HCT116 (cell line): ENCODE results near the gene USP3. TPM values are rescaled to one million over a fixed set of nuclear protein-coding genes. Genes with fewer than 3 reads are reported as not detected.

Experiments
- ATAC-seq: fragments of 200-7000 bp; cut with Tn5 transposase; 2 replicates; pipeline ENCODE4 v1.9.1; 2020; ENCODE audit warnings: mild to moderate bottlenecking, moderate library complexity
- BruUV-seq: library from RNA; stranded (reverse); fragments of 400-500 nt; replicated peaks from 2 replicates; lab custom pipeline; 2021; lab: Mats Ljungman, UMichigan
- CTCF ChIA-PET: fragments of 300-600 bp; sonication (Branson Sonifier 250); formaldehyde crosslinking; loops from one replicate; lab custom pipeline; 2021; ENCODE audit warnings: antibody characterized with exemption; lab: Charles Lee
- POLR2A ChIA-PET: fragments of 300-600, 350-600 bp; sonication (Branson Sonifier 250); formaldehyde crosslinking; loops from one replicate; lab custom pipeline; 2021; ENCODE audit warnings: antibody characterized with exemption; lab: Charles Lee
- RAD21 ChIA-PET, 2 experiments: fragments of 300-600 bp; sonication (Branson Sonifier 250); formaldehyde crosslinking; loops; one replicate each; lab custom pipeline; 2023; ENCODE audit warnings: low total read pairs in 2 of 2; ENCODE audit not compliant: uncharacterized antibody in 2 of 2, unreplicated experiment in 2 of 2, low non-redundant PET in 1 of 2; lab: Charles Lee
- DNase-seq: peaks from one replicate; pipeline ENCODE4 v3.0.0-alpha.2; 2010; ENCODE audit warnings: low read depth, low spot score
- H2AFZ ChIP-seq: fragments of 200-600 bp; shearing (Covaris generic), sonication (generic); 2 replicates; pipeline ENCODE4 v1.6.1; 2017; ENCODE audit warnings: low read depth, mixed run types, mixed read lengths, antibody characterized with exemption, low read length; ENCODE audit not compliant: poor library complexity, severe bottlenecking
- H3K27ac ChIP-seq: 2 replicates; pipeline ENCODE4 v1.5.1; 2012; ENCODE audit warnings: low read depth, low read length
- H3K27me3 ChIP-seq: fragments of 200-600 bp; sonication (generic); 2 replicates; pipeline ENCODE4 v1.6.1; 2016; ENCODE audit warnings: mixed run types, low read length, mixed read lengths; ENCODE audit not compliant: insufficient read depth
- H3K36me3 ChIP-seq, 2 experiments: fragments of 200-500 bp in 1 of 2; fragments of 200-600 bp in 1 of 2; sonication (Bioruptor generic) in 1 of 2; sonication (generic) in 1 of 2; 2 replicates each; pipeline versions ENCODE4 v1.5.1 to v1.6.1; 2014 to 2016; ENCODE audit warnings: low read length in 2 of 2, inconsistent platforms in 1 of 2, mixed read lengths in 1 of 2, mixed run types in 1 of 2; ENCODE audit not compliant: insufficient read depth in 2 of 2, control insufficient read depth in 1 of 2
- H3K4me1 ChIP-seq, 2 experiments: fragments of 200-600 bp in 1 of 2; sonication (generic) in 1 of 2; 2 replicates each; pipeline versions ENCODE4 v1.5.1 to v1.6.1; 2012 to 2017; ENCODE audit warnings: low read length in 2 of 2, inconsistent platforms in 1 of 2, mild to moderate bottlenecking in 1 of 2, mixed read lengths in 1 of 2, mixed run types in 1 of 2, moderate library complexity in 1 of 2; ENCODE audit not compliant: insufficient read depth in 2 of 2, control insufficient read depth in 1 of 2
- H3K4me2 ChIP-seq: fragments of 200-600 bp; sonication (generic); 2 replicates; pipeline ENCODE4 v1.6.1; 2017; ENCODE audit warnings: mixed run types, low read length, mixed read lengths
- H3K4me3 ChIP-seq, 2 experiments: fragments of 200-600 bp in 1 of 2; sonication (generic) in 1 of 2; replicated peaks in 1 of 2; 2 replicates each; pipeline ENCODE4 v1.5.1; 2011 to 2016; ENCODE audit warnings: low read length in 2 of 2, control low read depth in 1 of 2, low read depth in 1 of 2, mild to moderate bottlenecking in 1 of 2, mixed read lengths in 1 of 2, mixed run types in 1 of 2
- H3K79me2 ChIP-seq: fragments of 200-600 bp; sonication (generic); 2 replicates; pipeline ENCODE4 v1.6.1; 2017; ENCODE audit warnings: mild to moderate bottlenecking, mixed run types, low read length, moderate library complexity, mixed read lengths; ENCODE audit not compliant: insufficient read depth
- H3K9ac ChIP-seq: fragments of 200-600 bp; sonication (generic); 2 replicates; pipeline ENCODE4 v1.6.1; 2016; ENCODE audit warnings: low read length, mixed read lengths
- H3K9me2 ChIP-seq: fragments of 200-600 bp; sonication (generic), shearing (Covaris generic); 2 replicates; pipeline ENCODE4 v1.6.1; 2017; ENCODE audit warnings: mixed run types, mild to moderate bottlenecking, moderate library complexity; ENCODE audit not compliant: insufficient read depth
- H3K9me3 ChIP-seq, 2 experiments: fragments of 200-500 bp in 1 of 2; fragments of 200-600 bp in 1 of 2; sonication (Bioruptor generic) in 1 of 2; sonication (generic) in 1 of 2; 2 replicates each; pipeline ENCODE4 v1.6.1; 2014 to 2017; ENCODE audit warnings: low read length in 2 of 2, mixed read lengths in 2 of 2, inconsistent platforms in 1 of 2, low read depth in 1 of 2, mild to moderate bottlenecking in 1 of 2, mixed run types in 1 of 2, moderate library complexity in 1 of 2; ENCODE audit not compliant: control insufficient read depth in 1 of 2, insufficient read depth in 1 of 2
- H4K20me1 ChIP-seq: fragments of 200-600 bp; sonication (generic), shearing (Covaris generic); 2 replicates; pipeline ENCODE4 v1.6.1; 2017; ENCODE audit warnings: mixed run types, mild to moderate bottlenecking, moderate library complexity; ENCODE audit not compliant: insufficient read depth
- EGR1 ChIP-seq: IDR thresholded peaks from 2 replicates; pipeline ENCODE4 v1.6.1; 2012; ENCODE audit warnings: low read depth
- ELF1 ChIP-seq: IDR thresholded peaks from 2 replicates; pipeline ENCODE4 v1.6.1; 2012; ENCODE audit warnings: low read depth, borderline replicate concordance
- EZH2 ChIP-seq: fragments of 200-600 bp; sonication (generic); IDR thresholded peaks from 2 replicates; pipeline ENCODE4 v1.6.1; 2017; ENCODE audit warnings: antibody characterized with exemption, mixed run types
- JUND ChIP-seq: IDR thresholded peaks from 2 replicates; pipeline ENCODE4 v1.6.1; 2012
- POLR2A ChIP-seq: IDR thresholded peaks from 2 replicates; pipeline ENCODE4 v1.7.0; 2011; ENCODE audit warnings: borderline replicate concordance; ENCODE audit not compliant: insufficient read depth, insufficient read length; ENCODE audit errors: extremely low read depth
- POLR2AphosphoS5 ChIP-seq: IDR thresholded peaks from 2 replicates; pipeline ENCODE4 v1.6.1; 2011; ENCODE audit warnings: mild to moderate bottlenecking, low read depth, low read length, moderate library complexity
- RAD21 ChIP-seq: IDR thresholded peaks from 2 replicates; pipeline ENCODE4 v1.6.1; 2012; ENCODE audit warnings: low read depth, mild to moderate bottlenecking
- SIN3A ChIP-seq: IDR thresholded peaks from 2 replicates; pipeline ENCODE4 v1.6.1; 2012; ENCODE audit warnings: low read depth
- SP1 ChIP-seq: IDR thresholded peaks from 2 replicates; pipeline ENCODE4 v1.6.1; 2012; ENCODE audit warnings: low read depth
- SRF ChIP-seq: IDR thresholded peaks from 2 replicates; pipeline ENCODE4 v1.6.1; 2012; ENCODE audit warnings: low read depth
- ZFX ChIP-seq: fragments of 450-650 bp; IDR thresholded peaks from 2 replicates; pipeline ENCODE4 v1.6.1; 2017
- ZNF274 ChIP-seq: fragments of 200-500 bp; sonication (Bioruptor generic); IDR thresholded peaks from 2 replicates; pipeline ENCODE4 v1.6.1; 2014; ENCODE audit warnings: mild to moderate bottlenecking, low read depth, low read length, inconsistent platforms
- intact Hi-C: fragments of 100-400 bp; cut with micrococcal nuclease; formaldehyde crosslinking; loops from 2 replicates; pipeline ENCODE4 v1.10.0; 2022
- total RNA-seq: library from RNA; stranded (reverse); gene quantifications from one replicate; pipeline ENCODE4 v1.2.1, GENCODE V29; 2021; ENCODE audit not compliant: unreplicated experiment
- TF ChIP-seq, protein P1 (sequence below): IDR thresholded peaks from 2 replicates; pipeline ENCODE4 v1.6.1; 2011; ENCODE audit warnings: mild to moderate bottlenecking, low read length, moderate library complexity; ENCODE audit not compliant: insufficient replicate concordance; ENCODE audit errors: extremely low read depth
- TF ChIP-seq, protein P2 (sequence below), 3 experiments: fragments of 200-600 bp in 1 of 3; sonication (generic) in 1 of 3; IDR thresholded peaks in 2 of 3; conservative IDR thresholded peaks in 1 of 3; 2 replicates each; pipeline ENCODE4 v1.5.1; 2012 to 2017; ENCODE audit warnings: low read depth in 2 of 3, low read length in 2 of 3, antibody characterized with exemption in 1 of 3, borderline replicate concordance in 1 of 3, control low read depth in 1 of 3, mild to moderate bottlenecking in 1 of 3, mixed read lengths in 1 of 3, mixed run types in 1 of 3, moderate library complexity in 1 of 3; ENCODE audit not compliant: insufficient read depth in 1 of 3
- TF ChIP-seq, protein P3 (sequence below): IDR thresholded peaks from 2 replicates; pipeline ENCODE4 v1.6.1; 2012
- TF ChIP-seq, protein P4 (sequence below): IDR thresholded peaks from 2 replicates; pipeline ENCODE4 v1.6.1; 2012

Gene USP3
- total RNA-seq, 1 experiment from 2014 or later = 61.6 TPM

DNA sequence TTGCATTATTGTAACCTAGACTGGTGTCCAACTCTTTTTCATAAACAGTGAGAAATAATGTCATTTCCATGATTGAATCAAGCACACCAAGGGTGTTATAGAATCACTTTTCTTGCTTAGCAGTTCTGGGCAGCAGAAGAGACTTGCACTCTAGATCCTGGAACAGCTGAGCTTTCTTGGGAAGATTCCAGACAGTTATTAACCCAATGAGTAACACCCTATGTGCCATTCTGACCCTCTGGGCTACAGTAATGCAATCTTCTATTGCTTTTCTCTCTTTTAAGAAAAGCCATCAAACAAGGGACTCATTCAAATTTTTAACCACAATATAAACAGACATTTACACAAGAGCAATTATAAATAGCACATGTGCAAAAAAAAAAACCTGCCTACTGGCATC lies 39.3 kb upstream of the USP3 start:
- H3K9ac ChIP-seq = no peak overlapping the region
- no peak overlapping the region for H2AFZ ChIP-seq
- H3K36me3 ChIP-seq = no peaks in the 10 kb centered on the region
- H3K27me3 ChIP-seq = no peaks in the 10 kb centered on the region
- ChIA-PET POLR2A (no interaction called here), CTCF (no interaction called here), RAD21 (no interaction called here)
- ATAC-seq (no peak), DNase-seq (no peak)
- TF ChIP-seq SRF (no peak), POLR2AphosphoS5 (no peak), POLR2A (no peak), RAD21 (no peak), ELF1 (no peak), EZH2 (no peak), SIN3A (no peak), SP1 (no peak), EGR1 (no peak), ZNF274 (no peak), ZFX (no peak), JUND (no peak)
- TF ChIP-seq, protein P1, sequence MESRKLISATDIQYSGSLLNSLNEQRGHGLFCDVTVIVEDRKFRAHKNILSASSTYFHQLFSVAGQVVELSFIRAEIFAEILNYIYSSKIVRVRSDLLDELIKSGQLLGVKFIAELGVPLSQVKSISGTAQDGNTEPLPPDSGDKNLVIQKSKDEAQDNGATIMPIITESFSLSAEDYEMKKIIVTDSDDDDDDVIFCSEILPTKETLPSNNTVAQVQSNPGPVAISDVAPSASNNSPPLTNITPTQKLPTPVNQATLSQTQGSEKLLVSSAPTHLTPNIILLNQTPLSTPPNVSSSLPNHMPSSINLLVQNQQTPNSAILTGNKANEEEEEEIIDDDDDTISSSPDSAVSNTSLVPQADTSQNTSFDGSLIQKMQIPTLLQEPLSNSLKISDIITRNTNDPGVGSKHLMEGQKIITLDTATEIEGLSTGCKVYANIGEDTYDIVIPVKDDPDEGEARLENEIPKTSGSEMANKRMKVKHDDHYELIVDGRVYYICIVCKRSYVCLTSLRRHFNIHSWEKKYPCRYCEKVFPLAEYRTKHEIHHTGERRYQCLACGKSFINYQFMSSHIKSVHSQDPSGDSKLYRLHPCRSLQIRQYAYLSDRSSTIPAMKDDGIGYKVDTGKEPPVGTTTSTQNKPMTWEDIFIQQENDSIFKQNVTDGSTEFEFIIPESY = no peak
- TF ChIP-seq, protein P2, sequence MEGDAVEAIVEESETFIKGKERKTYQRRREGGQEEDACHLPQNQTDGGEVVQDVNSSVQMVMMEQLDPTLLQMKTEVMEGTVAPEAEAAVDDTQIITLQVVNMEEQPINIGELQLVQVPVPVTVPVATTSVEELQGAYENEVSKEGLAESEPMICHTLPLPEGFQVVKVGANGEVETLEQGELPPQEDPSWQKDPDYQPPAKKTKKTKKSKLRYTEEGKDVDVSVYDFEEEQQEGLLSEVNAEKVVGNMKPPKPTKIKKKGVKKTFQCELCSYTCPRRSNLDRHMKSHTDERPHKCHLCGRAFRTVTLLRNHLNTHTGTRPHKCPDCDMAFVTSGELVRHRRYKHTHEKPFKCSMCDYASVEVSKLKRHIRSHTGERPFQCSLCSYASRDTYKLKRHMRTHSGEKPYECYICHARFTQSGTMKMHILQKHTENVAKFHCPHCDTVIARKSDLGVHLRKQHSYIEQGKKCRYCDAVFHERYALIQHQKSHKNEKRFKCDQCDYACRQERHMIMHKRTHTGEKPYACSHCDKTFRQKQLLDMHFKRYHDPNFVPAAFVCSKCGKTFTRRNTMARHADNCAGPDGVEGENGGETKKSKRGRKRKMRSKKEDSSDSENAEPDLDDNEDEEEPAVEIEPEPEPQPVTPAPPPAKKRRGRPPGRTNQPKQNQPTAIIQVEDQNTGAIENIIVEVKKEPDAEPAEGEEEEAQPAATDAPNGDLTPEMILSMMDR (IDR thresholded peaks at IDR 0.05 in 2 of 3, conservative IDR thresholded peaks at IDR 0.05 in 1 of 3; ENCODE audit: borderline replicate concordance in 1 of 3, insufficient read depth in 1 of 3, low read depth in 2 of 3, low read length in 2 of 3) = no peak
- TF ChIP-seq, protein P3, sequence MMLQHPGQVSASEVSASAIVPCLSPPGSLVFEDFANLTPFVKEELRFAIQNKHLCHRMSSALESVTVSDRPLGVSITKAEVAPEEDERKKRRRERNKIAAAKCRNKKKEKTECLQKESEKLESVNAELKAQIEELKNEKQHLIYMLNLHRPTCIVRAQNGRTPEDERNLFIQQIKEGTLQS = no peak
- TF ChIP-seq, protein P4, sequence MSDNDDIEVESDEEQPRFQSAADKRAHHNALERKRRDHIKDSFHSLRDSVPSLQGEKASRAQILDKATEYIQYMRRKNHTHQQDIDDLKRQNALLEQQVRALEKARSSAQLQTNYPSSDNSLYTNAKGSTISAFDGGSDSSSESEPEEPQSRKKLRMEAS = no peak
- H3K9me3 ChIP-seq = no peaks in the 10 kb centered on the region; a peak in 1 of 4 replicates
- H3K9me2 ChIP-seq = no peaks in the 10 kb centered on the region
- no peak overlapping the region for H3K4me3 ChIP-seq
- no peaks in the 10 kb centered on the region for H4K20me1 ChIP-seq
- H3K4me1 ChIP-seq = peaks cover 5 to 29% of the 10 kb centered on the region in 2 experiments
- no peak overlapping the region for H3K27ac ChIP-seq
- no peaks in the 10 kb centered on the region for H3K79me2 ChIP-seq
- intact Hi-C loops = no loop called here
- no TSS peak for BruUV-seq
- no peak overlapping the region for H3K4me2 ChIP-seq
